Myocyte (in vitro differentiated cells): Measurements from ENCODE around the gene HNF1B. TPM values are rescaled to one million over a fixed set of nuclear protein-coding genes. Genes with fewer than 3 reads are reported as not detected.

ENCODE experiments used
- DNase-seq: peaks from one replicate; pipeline ENCODE4 v3.0.0-alpha.2; 2012; ENCODE audit warnings: low read depth
- total RNA-seq: library from RNA; depleted of rRNA; stranded (reverse); fragments of >200 nt; gene quantifications from 2 replicates; pipeline ENCODE4 v1.2.3, GENCODE V29; 2014

The HNF1B gene
- total RNA-seq, 1 donor from 2014 or later: not detected

- DNase-seq: no peak
Observed at GRCh38 chr17:37761961-37762360, 17.1 kb upstream of the HNF1B start.

- DNase-seq: no peak
Observed at GRCh38 chr17:37761059-37761458, 16.2 kb upstream of the HNF1B start.

DNA sequence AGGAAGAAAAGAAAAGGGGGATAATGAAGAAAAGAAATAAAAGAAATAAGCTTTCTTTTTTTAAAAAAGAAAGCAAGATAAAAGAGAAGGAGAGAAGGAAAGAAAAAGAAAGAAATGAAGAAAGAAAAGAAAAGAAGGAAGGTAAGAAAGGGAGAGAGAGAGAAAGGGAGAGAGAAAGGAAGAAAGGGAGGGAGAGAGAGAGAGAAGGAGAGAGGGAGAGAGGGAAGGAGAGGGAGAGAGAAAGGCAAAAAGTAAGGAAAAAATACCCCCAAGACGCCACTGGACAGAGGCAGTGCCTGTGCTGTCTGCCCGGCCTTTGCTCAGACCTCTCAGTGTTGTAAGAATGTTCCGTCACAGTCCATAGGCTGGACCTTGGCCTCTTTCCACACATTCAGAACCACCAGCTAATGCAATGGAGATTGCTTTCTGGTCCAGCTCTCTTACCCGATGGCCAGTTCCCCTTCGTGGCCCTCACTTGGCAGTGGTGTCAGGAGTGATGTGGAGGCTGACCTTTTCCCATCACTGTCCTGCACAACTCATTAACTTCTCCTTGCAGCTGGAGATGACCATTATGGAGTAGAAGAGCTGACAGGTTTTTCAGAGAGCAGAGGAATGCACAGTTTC is 14.3 kb upstream of the HNF1B start:
- DNase-seq: no peak

- DNase-seq: no peak
Observed at GRCh38 chr17:37756051-37756450, 11.2 kb upstream of the HNF1B start.

DNA sequence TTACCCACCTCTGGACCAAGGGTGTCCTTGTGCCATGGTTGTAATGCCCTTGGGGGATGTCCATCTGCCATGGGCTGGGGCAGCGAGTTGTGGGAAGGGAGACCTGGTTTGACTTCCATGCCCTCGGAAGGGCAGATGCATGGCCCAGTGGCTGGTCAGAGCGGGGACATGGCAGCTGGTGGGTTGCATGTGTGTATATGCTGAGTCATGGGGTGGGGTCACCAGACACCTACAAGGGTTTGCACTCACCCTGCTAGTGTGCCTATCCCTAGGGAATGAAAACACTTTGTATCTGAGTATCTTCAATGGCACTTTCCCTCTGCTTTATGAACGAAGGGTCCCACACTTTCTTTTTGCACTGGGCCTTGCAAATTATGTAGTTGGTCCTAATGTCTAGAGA is 10.6 kb upstream of the HNF1B start:
- no peak for DNase-seq

DNA sequence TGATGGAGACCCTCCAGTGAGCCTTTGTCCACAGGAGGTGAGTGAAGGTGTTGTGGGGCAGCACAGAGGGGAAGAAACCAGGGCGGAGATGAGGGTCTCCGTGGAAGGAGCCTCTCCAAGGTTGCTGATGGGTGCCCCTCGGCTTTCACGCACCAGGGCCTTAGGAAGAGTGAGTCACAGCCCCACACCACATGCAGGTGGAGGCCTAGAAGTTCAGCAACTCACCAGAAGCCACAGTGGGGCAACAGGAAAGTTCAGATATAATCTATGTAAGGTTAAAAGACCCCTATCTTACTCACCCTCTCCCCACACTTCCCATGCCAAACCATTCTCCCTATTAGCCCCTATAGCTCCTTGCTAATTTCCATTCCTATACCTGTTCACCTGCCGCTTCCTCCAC is 9.5 kb upstream of the HNF1B start:
- no peak for DNase-seq

DNA sequence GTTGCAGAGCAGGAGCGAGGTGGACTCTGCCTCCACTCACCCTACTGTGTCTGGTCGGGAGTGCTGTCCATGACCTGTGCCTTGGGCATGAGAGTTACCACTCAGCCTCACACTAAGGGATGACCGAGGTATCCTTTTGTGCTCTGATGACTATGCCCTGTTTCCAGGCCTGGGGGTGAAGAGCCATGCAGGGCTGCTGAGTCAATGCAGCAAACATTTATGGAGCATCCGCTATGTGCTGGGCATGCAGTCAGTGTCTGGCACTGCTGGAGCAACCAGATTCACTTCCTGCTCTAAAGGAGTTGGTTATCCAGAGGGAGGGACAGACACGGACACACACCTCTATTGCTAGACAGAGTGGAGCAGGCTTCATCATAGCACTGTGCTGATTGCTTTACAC is 7.6 kb upstream of the HNF1B start:
- no peak for DNase-seq

DNA sequence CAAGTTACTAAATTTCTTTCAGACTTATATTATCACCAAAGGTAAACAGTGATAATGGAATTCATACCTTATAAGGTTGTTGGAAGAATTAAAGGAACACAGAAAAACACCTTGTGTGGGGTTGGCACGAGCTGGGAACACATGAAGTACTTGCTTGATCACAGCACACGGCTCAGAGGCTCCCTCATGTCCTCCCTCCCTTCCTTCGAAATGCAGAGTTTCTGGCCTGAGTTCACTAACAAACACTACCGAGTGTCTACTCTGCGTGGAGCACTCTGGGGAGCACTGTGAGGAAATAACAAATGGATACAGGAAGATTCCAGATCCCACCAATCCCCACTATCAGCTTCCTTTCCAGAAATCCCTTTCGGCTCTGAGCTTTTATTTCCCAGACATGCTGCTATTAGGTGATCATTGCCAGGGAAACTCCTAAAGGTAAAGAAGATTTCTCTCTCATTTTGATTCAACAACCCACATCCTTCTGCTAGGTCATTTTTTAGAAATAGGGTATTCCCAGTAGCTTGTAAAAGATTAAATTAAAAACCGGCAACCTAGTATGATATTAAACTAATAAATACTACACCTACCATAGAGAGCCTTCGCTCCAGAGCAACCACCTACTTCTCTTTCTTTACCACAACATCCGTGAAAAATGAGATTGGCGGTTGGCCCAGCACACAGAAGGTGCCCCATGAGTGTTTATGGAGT is 6.1 kb upstream of the HNF1B start:
- no peak for DNase-seq

DNA sequence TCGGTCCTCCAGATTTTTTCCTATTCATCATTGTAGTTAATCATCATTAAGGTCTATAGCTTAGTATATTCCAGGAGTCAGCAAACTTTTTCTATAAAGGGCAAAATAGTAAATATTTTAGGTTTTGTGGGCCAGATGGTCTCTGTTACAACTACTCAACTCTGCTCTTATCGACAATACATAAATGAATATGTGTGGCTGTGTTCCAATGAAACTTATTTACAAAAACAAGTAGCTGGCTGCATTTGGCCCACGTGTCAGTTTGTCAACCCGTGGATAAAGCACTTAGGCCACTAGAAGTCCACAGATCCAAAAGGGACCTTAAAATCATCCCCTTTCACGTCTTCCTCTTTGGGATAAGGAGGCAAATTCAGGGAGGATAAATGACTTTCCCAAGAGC is 5.4 kb upstream of the HNF1B start:
- no peak for DNase-seq

DNA sequence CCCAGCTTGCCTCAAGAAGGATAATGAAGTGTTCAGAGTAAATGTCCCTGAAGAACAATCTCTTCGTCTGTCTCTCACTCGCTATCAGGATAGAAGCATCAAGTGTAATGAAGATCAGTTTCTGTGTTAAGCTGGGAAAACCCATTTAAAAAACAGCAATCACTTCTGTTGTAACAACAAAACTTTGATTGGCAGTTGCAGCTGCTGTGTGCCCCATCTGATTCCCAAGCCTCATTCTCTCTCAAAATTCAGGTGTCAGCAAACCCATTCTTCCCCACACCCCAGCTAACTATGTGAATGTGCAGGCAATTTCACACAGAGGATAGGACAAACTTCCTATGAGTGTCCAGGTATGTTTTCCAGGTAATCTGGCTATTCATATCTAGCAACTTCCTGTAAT is 2.4 kb upstream of the HNF1B start:
- DNase-seq: peak; percentile 44

DNA sequence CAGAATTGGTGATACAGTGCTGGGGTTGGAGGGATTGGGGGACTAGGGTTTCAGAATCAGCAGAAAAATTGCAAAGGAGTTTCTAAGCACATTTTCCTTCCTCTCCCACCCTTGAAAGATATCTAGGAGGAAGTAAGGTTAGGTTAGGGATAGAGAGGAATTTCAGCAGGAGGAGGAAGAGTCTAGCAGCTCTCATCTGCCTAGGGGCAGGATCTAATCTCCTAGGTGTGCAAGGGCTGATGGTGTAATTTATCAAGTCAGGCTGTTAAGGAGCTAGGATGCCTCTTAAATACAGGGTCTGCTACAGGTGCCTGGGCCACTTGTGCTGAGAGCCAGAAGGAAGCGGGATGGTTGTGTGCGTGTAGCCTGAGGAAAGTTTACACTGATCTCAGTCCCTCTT is 1.8 kb upstream of the HNF1B start:
- no peak for DNase-seq

DNA sequence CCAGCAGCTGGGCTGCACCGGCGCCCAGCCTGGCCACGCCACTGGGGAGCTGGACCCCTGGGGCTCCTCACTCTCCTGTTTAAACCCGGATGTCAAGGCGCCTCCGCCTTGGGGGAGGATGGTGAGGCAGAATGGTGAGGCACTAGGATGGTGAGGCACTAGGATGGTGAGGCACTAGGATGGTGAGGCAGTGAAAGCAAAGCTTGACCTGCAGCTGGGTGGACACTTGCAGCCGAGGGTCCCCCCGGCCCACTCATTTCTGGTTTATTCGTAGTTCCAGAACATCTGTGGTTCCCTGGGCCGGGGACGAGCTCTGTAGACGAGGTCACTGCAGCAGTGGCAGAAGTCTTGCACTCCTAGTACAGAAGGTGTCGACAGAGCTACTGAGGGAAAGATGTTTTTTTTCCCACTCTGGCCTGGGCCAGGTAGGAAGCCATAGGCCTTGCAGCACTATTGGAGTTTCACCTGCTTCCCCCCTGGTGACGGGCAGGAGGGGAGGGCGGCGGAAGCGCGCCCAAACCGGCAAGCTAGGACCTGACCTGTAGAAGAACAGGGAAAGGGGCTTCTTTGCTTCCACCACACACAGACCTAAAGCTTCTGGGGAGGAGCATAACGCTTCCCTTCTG is 1.1 kb upstream of the HNF1B start:
- DNase-seq: no peak

DNA sequence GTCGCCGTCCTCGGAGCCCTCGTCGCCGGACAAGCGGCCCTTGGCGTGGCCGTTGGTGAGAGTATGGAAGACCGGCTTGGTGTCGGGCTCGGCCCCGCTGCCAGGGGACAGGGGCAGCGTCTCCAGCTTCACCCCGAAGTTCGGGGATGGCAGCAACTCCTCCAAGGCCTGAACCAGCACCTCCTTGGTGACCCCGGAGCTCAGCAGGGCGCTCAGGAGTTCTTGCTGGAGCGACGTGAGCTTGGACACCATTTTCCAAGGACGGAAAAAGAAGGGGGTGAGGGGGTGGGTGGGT is 279 bp downstream of the HNF1B start:
- DNase-seq: no peak

DNA sequence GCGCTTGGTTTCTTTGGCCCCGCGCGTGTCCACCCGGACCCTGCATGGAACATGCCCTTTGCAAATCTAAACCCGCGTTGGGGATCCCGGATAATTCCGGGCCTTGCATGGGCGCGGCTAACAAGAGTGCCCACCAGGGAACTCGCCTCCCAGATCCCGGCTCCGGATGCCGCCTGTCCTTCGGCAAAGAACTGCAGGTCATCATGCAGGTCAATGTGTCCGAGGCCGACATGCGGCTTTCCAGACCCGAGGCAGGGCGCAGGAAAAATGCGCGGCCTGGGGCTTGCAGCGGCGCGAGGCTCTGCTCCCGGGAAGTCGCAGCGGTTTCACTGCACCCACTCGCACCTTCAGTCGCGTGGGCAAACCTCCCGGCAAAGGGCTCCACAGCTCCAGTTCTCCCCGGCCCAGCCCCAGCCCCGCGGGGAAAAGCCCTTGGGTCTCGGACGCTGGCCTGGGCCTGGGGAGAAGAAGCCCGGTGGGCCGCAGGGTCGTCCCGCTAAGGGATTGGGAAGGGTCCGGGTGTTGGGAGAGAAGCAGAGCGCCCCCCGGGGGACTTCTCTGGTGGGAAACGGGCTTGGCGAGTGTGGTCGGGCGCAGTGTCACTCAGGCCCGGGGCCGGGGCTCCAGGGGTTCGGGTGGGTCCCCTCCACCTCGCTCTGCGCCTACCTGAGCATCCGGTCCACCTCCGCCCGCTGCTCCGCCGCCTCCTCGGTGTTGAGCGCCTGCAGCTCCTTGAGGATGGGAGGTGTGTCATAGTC is 805 bp downstream of the HNF1B start:
- DNase-seq: no peak

DNA sequence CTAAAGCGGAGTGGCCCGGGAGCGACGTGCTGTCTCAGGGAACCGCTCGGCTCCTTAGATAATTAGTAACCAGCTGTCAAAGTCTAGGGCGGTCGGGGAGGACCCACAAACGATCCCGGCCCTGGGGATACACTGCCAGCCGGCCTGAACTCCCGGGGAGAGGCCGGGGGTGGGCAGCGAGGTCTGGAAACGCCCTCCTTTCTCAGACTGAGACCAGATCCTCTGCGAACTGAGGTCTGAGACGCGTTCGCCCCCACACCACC is 1.3 kb downstream of the HNF1B start:
- no peak for DNase-seq

GRCh38 chr17:37742762-37743611 is 1.9 kb downstream of the HNF1B start:
- no peak for DNase-seq

GRCh38 chr17:37742116-37742761 is 2.6 kb downstream of the HNF1B start:
- no peak for DNase-seq

GRCh38 chr17:37741341-37742115 is 3.3 kb downstream of the HNF1B start:
- no peak for DNase-seq

DNA sequence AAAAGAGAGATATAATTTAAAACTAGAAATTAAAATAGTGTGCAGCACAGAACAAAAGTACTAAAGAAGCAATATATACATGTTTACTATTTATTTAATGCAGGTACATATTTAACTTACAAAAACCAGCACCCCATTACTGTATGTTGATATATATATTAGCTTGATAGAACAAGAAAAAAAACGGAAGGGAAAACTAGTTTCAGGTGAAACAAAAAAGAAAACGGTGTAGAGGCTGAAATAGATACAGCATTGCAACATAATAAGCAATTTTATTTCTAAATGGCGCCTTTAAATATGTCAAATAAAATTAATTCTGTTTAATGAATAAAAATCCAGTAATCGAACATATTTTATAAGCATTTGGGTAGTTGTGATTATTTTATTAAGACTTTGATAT is 3.9 kb downstream of the HNF1B start:
- DNase-seq: no peak

DNA sequence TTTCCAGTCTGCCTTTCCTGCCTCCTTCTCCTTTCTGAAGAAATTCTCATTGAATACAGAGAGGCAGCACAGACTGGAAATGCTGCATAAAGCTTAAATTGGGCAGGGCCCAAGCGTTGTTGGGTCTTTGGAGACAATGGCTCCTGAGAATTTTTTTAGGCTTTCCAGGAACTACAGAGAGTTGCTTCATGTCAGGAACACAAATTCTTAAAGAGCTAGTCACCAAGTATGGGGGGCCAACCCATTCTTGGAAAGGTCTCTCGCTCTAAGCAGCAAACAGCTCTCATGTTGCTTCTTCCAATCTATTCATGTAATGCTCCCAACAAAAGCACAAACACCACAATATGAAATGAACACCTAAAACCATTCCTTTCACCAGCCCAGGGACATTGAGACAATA is 6.9 kb downstream of the HNF1B start:
- no peak for DNase-seq
